ENCODE results near the gene CACNA1C.

Gene CACNA1C

DNA sequence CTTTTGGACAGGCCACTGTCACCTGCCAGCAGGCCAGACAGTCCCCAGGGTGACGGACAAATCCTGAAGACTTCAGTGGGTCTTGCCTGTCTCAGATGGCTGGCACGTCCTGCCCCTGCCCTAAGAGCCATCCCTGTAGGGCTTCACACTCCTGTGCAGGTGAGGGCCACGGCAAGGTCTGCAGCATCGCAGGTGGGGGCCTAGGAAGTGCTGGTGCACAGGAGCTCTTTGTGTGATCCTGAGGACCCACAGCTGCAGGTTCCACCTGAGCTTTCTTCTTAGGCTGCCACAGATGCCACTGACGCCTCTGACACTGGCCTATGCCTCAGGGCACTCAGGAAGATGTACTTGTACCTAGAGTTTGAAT, 633.5 kb downstream of the CACNA1C start:
- DNase-seq (ENCODE audit: low read depth) = no peak
- no peak for TF ChIP-seq CTCF (conservative IDR thresholded peaks at IDR 0.05; ENCODE audit: low read depth, low read length)

DNA sequence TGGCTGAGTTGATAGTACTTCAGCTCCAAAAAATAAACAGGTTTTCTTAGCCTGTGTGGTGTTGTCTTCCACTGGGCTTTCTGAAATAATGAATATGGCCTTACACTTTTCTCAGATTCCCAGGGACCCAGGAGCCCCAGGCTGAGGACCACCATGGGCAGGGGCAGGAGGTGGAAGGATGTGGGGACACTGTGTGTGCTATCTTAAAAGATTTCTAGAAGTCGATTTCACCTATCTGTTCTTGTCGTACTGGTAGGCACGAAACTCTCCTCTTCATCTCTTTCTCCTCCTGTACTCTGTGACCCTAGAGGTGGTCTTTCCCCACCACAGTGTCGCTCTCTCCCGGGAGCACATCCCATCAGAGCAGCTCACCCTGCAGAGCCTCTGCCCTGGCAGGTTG, 634.3 kb downstream of the CACNA1C start:
- DNase-seq (ENCODE audit: low read depth) = no peak
- TF ChIP-seq CTCF (conservative IDR thresholded peaks at IDR 0.05; ENCODE audit: low read depth, low read length) = no peak

More for the DNA sequence above, 633.5 kb downstream of the CACNA1C start:
- no peak overlapping the region for H3K4me3 ChIP-seq (ENCODE audit: low read depth, low read length)

GRCh38 chr12:2687726-2688125, 634.9 kb downstream of the CACNA1C start:
- no peak for TF ChIP-seq CTCF (conservative IDR thresholded peaks at IDR 0.05; ENCODE audit: low read depth, low read length)
- DNase-seq (ENCODE audit: low read depth) = no peak
- H3K4me3 ChIP-seq (ENCODE audit: low read depth, low read length) = no peak overlapping the region

More for the DNA sequence above, 634.3 kb downstream of the CACNA1C start:
- no peak overlapping the region for H3K4me3 ChIP-seq (ENCODE audit: low read depth, low read length)

DNA sequence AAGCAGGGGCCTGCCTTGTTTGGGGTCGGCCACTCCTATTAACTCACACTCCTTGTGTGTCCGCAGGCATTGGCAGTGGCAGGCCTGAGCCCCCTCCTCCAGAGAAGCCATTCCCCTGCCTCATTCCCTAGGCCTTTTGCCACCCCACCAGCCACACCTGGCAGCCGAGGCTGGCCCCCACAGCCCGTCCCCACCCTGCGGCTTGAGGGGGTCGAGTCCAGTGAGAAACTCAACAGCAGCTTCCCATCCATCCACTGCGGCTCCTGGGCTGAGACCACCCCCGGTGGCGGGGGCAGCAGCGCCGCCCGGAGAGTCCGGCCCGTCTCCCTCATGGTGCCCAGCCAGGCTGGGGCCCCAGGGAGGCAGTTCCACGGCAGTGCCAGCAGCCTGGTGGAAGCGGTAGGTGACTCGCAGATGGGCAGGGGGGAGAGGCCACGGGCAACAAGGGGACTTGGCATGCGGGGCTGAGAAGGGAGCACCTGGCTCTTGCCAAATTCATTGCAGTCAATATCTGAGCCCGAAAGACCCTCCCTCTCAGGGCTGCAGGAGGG, 635.7 kb downstream of the CACNA1C start:
- DNase-seq (ENCODE audit: low read depth) = no peak
- no peak for TF ChIP-seq CTCF (conservative IDR thresholded peaks at IDR 0.05; ENCODE audit: low read depth, low read length)
- H3K4me3 ChIP-seq (ENCODE audit: low read depth, low read length) = no peak overlapping the region

DNA sequence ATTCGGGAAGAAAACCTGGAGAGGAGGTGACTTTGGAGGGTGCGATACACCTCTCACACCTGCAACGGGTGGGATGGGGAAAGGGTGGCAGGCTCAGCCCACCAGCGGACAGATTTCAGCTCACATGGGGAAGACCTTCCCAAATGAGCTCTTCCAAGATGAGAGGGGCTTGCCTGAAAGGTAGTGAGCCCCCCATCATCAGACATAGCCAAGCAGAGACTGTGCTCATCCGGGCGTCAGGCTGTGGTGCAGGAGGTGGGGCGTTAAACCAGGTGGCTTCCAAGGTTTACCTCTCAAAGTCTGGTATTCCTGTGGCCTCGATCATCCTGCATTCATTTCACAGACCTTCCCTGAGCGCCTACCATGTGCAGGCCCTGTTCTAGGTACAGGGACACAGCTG, 636.6 kb downstream of the CACNA1C start:
- TF ChIP-seq CTCF (conservative IDR thresholded peaks at IDR 0.05; ENCODE audit: low read depth, low read length) = no peak
- no peak for DNase-seq (ENCODE audit: low read depth)
- H3K4me3 ChIP-seq (ENCODE audit: low read depth, low read length) = no peak overlapping the region

DNA sequence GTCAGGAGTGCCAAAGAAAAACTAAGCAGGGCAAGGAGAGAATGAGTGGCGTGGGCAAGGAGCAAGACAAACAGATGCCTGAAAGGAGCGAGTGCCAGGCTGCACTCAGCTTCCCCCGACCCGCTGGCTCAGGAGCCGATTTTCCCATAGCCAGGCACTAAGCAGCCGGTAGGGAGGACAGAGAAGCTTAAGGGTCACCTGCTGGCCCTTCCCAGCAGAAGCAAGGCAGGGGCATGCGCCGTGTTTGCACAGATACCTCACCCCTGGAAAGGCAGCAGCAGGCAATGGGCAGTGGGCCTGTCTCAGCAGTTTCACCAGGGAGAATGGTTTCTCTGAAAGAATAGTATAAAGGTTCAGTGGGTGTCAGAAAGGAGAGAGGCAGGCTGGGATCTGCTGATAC, 637.1 kb downstream of the CACNA1C start:
- TF ChIP-seq CTCF (conservative IDR thresholded peaks at IDR 0.05; ENCODE audit: low read depth, low read length) = no peak
- DNase-seq (ENCODE audit: low read depth) = no peak
- H3K4me3 ChIP-seq (ENCODE audit: low read depth, low read length) = no peak overlapping the region

GRCh38 chr12:2690348-2691005, 637.7 kb downstream of the CACNA1C start:
- DNase-seq (ENCODE audit: low read depth) = no peak
- no peak for TF ChIP-seq CTCF (conservative IDR thresholded peaks at IDR 0.05; ENCODE audit: low read depth, low read length)

More at GRCh38 chr12:2690348-2691005, 637.7 kb downstream of the CACNA1C start:
- H3K4me3 ChIP-seq (ENCODE audit: low read depth, low read length) = no peak overlapping the region

All from choroid plexus epithelial cell (primary cell).